A549 (cell line): ENCODE measurements around the gene HMCN1.

Experiments
- EP300 ChIP-seq, 2 experiments: fragments of >200 bp; sonication (Bioruptor Twin); formaldehyde crosslinking; IDR thresholded peaks; 2 replicates in 1 of 2; 3 replicates in 1 of 2; pipeline ENCODE4 v1.6.1; 2016 to 2017
- NFE2L2 ChIP-seq: fragments of 150-350 bp; conservative IDR thresholded peaks from 2 replicates; pipeline ENCODE4 v1.6.1; 2014; ENCODE audit warnings: low read length
- POLR2A ChIP-seq: IDR thresholded peaks from 2 replicates; pipeline ENCODE4 v1.6.1; 2012; ENCODE audit warnings: mild to moderate bottlenecking, low read length
- POLR2AphosphoS2 ChIP-seq: conservative IDR thresholded peaks from 2 replicates; pipeline ENCODE4 v1.6.1; 2012; ENCODE audit warnings: low read length, improper control_type of control experiment, inconsistent platforms
- RAD21 ChIP-seq, 2 experiments: fragments of >200 bp in 1 of 2; sonication (Bioruptor Twin) in 1 of 2; formaldehyde crosslinking in 1 of 2; IDR thresholded peaks in 1 of 2; conservative IDR thresholded peaks in 1 of 2; 2 replicates in 1 of 2; 3 replicates in 1 of 2; pipeline ENCODE4 v1.6.1; 2012 to 2018; ENCODE audit warnings: inconsistent platforms in 1 of 2
- RCOR1 ChIP-seq: fragments of 150-350 bp; IDR thresholded peaks from 2 replicates; pipeline ENCODE4 v1.6.1; 2014; ENCODE audit warnings: antibody characterized with exemption, low read length, low read depth
- SMC3 ChIP-seq: fragments of >200 bp; sonication (Bioruptor Twin); formaldehyde crosslinking; IDR thresholded peaks from 3 replicates; pipeline ENCODE4 v1.6.1; 2018; ENCODE audit warnings: inconsistent platforms
- TP53 ChIP-seq: fragments of 250-450 bp; sonication (Bioruptor Pico); IDR thresholded peaks from 2 replicates; pipeline ENCODE4 v1.5.0; 2021; ENCODE audit warnings: mild to moderate bottlenecking, moderate library complexity
- TF ChIP-seq, protein P1 (sequence below): fragments of 150-350 bp; IDR thresholded peaks from 2 replicates; pipeline ENCODE4 v1.6.1; 2014; ENCODE audit warnings: low read depth, mild to moderate bottlenecking, low read length
- TF ChIP-seq, protein P2 (sequence below): fragments of 200-600 bp; sonication (generic); IDR thresholded peaks from 2 replicates; pipeline ENCODE4 v1.6.1; 2016; ENCODE audit warnings: antibody characterized with exemption, mild to moderate bottlenecking, moderate library complexity
- TF ChIP-seq, protein P3 (sequence below): fragments of >200 bp; sonication (Bioruptor Twin); formaldehyde crosslinking; IDR thresholded peaks from 3 replicates; pipeline ENCODE4 v1.5.1; 2016
- TF ChIP-seq, protein P4 (sequence below): fragments of 450-650 bp; IDR thresholded peaks from 2 replicates; pipeline ENCODE4 v1.6.1; 2014; ENCODE audit warnings: antibody characterized with exemption

GRCh38 chr1:185917646-185918045 is 183.5 kb downstream of the HMCN1 start:
- TF ChIP-seq, protein P1, sequence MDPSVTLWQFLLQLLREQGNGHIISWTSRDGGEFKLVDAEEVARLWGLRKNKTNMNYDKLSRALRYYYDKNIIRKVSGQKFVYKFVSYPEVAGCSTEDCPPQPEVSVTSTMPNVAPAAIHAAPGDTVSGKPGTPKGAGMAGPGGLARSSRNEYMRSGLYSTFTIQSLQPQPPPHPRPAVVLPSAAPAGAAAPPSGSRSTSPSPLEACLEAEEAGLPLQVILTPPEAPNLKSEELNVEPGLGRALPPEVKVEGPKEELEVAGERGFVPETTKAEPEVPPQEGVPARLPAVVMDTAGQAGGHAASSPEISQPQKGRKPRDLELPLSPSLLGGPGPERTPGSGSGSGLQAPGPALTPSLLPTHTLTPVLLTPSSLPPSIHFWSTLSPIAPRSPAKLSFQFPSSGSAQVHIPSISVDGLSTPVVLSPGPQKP: no peak
- TF ChIP-seq, protein P2, sequence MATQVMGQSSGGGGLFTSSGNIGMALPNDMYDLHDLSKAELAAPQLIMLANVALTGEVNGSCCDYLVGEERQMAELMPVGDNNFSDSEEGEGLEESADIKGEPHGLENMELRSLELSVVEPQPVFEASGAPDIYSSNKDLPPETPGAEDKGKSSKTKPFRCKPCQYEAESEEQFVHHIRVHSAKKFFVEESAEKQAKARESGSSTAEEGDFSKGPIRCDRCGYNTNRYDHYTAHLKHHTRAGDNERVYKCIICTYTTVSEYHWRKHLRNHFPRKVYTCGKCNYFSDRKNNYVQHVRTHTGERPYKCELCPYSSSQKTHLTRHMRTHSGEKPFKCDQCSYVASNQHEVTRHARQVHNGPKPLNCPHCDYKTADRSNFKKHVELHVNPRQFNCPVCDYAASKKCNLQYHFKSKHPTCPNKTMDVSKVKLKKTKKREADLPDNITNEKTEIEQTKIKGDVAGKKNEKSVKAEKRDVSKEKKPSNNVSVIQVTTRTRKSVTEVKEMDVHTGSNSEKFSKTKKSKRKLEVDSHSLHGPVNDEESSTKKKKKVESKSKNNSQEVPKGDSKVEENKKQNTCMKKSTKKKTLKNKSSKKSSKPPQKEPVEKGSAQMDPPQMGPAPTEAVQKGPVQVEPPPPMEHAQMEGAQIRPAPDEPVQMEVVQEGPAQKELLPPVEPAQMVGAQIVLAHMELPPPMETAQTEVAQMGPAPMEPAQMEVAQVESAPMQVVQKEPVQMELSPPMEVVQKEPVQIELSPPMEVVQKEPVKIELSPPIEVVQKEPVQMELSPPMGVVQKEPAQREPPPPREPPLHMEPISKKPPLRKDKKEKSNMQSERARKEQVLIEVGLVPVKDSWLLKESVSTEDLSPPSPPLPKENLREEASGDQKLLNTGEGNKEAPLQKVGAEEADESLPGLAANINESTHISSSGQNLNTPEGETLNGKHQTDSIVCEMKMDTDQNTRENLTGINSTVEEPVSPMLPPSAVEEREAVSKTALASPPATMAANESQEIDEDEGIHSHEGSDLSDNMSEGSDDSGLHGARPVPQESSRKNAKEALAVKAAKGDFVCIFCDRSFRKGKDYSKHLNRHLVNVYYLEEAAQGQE: peak; percentile 85
- no peak for TF ChIP-seq RAD21 (conservative IDR thresholded peaks at IDR 0.05 in 1 of 2, IDR thresholded peaks at IDR 0.05 in 1 of 2)
- TF ChIP-seq POLR2AphosphoS2: no peak
- TF ChIP-seq, protein P3, sequence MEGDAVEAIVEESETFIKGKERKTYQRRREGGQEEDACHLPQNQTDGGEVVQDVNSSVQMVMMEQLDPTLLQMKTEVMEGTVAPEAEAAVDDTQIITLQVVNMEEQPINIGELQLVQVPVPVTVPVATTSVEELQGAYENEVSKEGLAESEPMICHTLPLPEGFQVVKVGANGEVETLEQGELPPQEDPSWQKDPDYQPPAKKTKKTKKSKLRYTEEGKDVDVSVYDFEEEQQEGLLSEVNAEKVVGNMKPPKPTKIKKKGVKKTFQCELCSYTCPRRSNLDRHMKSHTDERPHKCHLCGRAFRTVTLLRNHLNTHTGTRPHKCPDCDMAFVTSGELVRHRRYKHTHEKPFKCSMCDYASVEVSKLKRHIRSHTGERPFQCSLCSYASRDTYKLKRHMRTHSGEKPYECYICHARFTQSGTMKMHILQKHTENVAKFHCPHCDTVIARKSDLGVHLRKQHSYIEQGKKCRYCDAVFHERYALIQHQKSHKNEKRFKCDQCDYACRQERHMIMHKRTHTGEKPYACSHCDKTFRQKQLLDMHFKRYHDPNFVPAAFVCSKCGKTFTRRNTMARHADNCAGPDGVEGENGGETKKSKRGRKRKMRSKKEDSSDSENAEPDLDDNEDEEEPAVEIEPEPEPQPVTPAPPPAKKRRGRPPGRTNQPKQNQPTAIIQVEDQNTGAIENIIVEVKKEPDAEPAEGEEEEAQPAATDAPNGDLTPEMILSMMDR: no peak
- no peak for TF ChIP-seq POLR2A
- TF ChIP-seq NFE2L2: no peak
- no peak for TF ChIP-seq RCOR1
- TF ChIP-seq SMC3: no peak
- TF ChIP-seq EP300 (IDR thresholded peaks at IDR 0.05): no peak
- TF ChIP-seq, protein P4, sequence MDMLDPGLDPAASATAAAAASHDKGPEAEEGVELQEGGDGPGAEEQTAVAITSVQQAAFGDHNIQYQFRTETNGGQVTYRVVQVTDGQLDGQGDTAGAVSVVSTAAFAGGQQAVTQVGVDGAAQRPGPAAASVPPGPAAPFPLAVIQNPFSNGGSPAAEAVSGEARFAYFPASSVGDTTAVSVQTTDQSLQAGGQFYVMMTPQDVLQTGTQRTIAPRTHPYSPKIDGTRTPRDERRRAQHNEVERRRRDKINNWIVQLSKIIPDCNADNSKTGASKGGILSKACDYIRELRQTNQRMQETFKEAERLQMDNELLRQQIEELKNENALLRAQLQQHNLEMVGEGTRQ: no peak
- no peak for TF ChIP-seq TP53
